ENCODE results near the gene HOXA4.

HOXA4 gene

GRCh38 chr7:27083646-27084045 lies 46.9 kb downstream of the HOXA4 start:
- DNase-seq: no peak

- DNase-seq: no peak
Measured at GRCh38 chr7:27082171-27082570, 48.4 kb downstream of the HOXA4 start.

GRCh38 chr7:27080844-27081436 lies 49.6 kb downstream of the HOXA4 start:
- no peak for DNase-seq

- DNase-seq: no peak
Measured at GRCh38 chr7:27079234-27079975, 51.2 kb downstream of the HOXA4 start.

GRCh38 chr7:27078616-27079233 lies 51.8 kb downstream of the HOXA4 start:
- DNase-seq: no peak
